GM21576 (cell line): Measurements from ENCODE around the gene WNT5A.

Experiments used
- ATAC-seq: cut with Tn5 transposase; IDR thresholded peaks from one replicate; pipeline ENCODE4 v1.9.1; 2021; ENCODE audit warnings: mild to moderate bottlenecking, moderate library complexity; ENCODE audit not compliant: unreplicated experiment

Gene WNT5A

DNA sequence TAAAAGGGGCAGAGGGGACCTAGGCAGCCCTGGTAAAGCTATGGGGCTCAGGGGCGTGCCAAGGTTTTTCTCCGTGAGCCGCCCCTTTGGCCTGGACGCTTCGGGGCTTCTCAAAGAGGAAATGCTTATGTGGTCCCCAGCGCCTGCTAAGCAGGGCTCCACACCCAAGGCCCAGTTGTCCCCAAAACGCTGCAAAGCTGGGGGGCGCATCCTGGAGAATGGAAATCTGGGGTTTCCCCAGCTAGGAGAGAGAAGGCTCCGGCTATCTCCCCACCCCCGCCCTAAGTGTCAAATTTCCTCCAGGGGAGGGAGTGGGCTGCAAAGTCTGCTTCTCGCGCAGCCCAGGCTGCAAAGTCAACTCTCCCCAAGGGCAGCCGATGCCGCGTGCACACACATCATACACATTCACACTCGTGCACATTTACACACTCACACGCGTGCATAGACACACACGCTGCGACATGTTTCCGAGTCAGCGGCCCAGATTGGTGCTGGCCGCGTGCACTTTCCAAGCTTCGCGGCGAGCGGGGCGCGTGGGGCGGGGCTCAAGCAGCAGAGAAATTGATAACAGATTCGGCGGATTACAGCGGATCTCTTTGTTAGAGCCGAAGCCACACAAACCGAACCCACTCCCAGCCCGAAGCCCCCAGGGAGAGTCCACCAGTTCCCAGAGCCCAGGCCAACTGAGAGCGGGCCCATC is 4.5 kb downstream of the WNT5A start:
- no peak for ATAC-seq

DNA sequence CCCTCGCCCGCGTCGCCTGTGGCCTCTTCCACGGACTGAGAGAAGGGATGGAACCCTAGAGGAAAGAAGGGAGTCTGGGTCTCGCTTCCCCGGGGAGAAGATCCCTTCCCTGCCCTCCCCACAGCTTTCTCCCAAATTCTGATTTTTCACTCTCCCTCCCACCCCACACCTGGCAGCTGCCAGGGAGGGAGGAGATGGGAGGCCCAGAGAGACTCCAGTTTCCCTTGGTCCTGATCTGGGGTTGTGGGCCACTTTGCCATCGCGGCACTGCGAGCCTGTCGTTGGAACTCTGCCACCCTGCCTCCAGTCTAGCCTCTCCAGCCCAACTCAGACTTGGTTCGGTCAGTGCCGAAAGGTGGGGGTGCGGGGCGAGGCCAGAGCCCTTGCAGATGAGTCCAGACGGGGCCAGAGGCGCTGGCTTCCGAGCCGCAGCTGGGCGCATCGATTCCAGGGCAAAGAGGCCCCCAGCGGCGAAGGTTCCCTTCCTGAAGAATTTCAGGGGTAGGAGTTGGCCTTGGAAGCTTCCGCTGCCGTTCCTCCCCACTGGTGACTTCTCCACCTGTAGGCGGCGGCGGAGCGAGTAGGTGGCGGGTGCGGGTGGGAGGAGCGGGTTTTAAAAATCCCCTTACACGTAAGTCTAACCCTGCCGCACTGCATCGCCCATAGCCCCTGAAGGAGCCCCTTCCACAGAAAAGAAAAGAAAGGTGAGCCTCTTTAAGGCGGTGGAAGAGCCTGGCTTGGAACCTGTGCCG is 5.2 kb downstream of the WNT5A start:
- no peak for ATAC-seq

DNA sequence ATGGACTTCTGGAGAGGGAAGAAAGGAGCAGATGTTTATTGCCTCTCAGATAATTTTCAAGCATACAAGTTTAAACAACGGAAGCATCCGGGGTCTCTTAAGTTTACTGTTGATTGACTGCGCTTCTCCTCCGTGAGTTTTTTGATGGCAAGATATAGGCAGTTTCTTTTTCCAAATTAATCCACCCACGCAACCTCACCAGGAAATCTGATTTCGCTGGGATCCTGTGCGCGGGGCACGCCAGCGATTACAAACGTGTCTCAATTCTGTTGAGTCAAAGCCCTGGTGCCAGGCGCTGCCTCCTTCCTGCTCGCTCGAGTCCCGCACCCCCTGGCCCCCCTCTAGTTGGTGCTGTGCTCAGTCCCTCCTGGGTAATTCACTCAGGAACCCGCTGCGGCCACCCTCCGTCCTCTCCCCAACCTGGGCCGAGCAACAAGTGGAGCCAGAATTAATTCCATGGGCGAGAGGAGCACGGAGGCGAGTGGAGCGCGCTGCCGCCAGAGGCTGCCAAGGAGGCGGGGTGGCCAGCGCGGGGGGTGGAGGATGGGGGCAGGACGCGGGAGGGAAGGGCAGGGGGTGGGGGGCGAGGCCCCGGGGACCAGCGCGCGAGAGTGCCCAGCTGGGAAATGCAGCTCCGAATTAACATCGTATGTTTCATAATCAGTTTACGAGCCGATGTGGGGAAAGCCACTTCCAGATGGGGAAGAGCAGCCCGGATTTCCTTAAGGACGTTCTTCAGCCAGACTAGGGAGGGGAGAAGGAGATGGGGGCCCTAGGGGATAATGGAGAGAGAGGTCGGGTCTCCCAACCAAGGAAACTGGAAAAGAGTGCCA is 6.0 kb downstream of the WNT5A start:
- ATAC-seq: no peak

DNA sequence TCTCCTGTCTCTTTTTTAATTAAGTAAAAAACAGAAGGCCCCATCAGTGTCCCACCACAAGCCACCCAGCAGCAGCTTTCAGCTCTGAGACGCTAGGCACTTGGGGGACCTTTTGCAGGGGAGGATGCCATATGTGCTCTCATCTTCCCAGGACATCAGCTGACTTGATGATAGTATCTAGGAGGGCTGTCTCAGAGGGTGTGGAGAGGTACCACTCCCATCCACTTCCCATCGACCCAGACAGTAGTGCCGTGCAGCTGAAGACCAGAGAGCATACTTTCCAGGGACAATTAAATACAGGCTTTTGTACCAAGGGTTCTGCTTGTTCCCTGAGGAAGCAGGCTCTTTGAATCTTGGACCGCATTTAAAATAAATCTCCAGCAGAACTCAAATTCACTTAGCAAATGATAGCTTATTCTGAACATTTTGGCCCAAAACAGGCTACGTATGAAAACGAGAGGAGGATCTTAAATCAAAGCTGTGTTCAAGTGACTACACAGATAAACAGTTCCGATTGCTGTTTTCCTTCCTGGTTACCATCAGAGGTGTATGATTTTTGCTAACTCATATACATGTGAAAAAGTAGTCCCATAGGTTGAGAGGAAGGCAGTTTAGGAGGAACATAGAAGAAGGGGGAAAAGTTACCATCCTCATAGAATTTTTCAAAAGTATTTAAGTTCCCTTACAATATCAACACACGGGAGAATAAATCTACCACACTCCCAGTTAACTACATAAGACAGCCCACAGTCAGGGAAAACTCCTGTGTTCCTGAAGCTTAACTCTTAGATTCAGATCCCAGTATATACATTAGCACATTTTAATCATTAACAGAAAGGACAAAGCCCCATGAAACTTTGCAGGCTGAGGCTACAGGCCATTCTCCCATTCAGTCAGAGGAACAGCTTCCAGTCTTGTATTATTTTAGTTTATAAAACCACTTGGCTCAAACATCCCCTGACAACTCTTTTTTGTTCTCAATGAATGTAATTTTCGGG is 9.5 kb downstream of the WNT5A start:
- ATAC-seq: no peak

DNA sequence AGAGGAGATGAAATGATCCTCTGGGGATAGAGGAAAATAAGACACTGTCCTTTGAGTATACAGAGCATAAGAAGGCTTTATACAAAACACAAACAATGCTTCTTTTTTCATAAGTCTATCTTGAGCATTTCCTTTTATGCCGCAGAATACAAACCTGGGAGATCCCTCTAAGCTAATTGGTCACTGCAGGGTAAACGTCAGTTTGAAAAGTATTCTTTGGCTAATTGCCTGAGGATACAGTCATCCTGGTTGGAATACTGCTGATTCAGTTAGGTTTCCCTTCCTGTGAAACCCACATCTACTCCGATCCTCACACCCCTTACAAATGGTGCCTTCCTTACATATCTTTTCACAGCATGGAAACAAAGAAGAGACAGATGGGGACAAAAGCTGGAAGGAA is 10.6 kb downstream of the WNT5A start:
- ATAC-seq: no peak

DNA sequence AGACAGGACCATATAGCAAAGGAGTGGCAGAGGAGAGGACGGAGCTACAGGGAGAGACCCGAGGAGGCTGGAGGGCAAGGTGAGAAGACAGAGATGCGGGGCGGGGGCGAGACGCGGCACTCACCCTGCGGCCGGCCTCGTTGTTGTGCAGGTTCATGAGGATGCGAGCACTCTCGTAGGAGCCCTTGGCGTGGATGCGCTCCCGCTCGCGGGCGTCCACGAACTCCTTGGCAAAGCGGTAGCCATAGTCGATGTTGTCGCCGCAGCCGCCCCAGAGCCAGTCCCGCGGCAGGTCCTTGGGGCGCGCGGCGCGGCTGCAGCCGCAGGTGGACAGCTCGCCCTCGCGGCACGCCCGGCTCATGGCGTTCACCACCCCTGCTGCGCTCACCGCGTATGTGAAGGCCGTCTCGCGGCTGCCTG is 12.9 kb downstream of the WNT5A start:
- ATAC-seq: no peak

DNA sequence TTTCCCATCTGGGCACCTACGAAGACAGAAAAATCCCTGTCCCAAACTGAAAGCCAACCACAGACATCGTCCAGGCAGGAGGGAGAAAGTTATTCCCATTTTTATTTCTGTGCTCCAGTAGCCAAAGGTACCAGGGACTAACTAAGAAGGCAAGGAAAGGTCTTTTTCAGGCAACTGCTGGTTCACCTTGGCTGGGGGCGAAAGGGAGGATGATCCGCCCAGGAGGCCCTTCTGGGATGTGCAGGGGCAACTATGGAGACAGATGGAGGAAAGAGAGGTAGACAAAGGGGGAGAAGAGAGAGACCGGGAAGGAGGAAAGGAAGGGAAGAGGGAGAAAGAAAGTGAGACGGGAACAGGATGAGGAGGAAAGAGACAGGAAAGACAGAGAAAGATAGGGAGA is 13.3 kb downstream of the WNT5A start:
- no peak for ATAC-seq

DNA sequence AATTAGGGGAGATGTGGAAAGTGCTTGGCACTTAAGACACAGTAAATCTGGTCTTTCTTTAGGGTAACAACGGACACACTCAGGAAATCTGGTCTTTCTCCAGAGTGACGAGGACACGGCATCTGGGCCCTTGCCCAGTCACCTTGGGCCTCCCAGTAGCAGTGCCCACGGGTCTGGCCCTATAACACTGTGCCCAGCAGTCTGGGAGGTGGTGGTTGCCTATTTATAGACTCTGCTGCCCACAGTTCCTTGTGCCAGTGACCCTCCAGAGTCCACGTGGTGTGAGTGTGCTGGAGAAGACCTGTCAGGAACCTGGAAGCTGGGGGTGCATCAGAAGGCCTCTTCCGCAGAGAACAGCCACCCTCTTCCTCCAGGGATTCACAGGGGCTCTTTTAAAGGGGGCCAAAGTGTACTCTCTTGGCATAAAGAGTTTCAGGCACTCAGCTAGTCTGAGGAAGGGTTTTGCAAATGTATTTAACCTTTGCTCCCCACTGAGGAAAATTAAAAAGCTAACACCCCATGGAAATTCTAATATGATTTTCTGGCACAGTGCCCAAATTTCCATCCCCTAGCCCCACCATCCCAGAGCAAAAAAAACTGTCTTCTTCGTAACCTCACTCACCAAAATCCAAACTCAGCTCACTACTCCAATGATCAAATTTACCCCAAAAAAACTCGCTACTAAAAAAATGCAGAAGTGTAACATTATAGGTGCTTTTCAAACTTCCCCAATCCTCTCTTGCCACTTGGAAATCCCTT is 15.4 kb downstream of the WNT5A start:
- ATAC-seq: no peak

DNA sequence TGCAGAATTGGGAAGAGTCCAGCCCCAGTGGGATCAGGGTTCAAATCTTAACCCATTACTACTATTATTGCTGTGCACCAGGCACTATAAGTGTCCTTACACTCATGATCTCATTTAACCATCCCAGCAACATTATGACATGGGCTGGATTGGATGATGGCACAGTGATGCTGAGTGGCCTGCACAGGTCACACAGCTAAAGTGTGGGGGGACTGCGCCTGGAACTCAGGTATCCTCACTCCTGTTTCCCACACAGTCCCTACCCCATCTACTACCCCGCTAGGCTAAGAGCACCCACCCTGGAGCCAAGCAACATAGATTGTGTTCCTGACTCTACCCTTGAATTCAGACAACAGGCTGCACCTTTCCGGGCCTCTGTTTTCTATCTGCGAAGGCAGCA is 16.0 kb downstream of the WNT5A start:
- no peak for ATAC-seq

DNA sequence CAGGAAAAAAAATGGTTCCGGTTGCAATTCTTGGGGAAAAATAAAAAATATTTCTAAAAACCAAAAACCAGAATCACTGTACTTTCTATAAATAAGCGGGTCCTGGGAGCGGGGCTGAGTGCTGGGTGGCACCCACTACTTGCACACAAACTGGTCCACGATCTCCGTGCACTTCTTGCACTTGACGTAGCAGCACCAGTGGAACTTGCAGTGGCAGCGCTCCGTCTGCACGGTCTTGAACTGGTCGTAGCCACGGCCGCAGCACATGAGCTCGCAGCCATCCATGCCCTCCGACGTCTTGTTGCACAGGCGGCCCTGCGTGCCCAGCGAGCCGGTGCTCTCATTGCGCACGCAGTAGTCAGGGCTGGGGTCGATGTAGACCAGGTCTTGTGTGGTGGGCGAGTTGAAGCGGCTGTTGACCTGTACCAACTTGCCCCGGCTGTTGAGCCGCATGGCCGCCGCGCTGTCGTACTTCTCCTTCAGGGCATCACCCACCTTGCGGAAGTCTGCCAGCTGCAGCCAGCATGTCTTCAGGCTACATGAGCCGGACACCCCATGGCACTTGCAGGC is 17.1 kb downstream of the WNT5A start:
- ATAC-seq: no peak

DNA sequence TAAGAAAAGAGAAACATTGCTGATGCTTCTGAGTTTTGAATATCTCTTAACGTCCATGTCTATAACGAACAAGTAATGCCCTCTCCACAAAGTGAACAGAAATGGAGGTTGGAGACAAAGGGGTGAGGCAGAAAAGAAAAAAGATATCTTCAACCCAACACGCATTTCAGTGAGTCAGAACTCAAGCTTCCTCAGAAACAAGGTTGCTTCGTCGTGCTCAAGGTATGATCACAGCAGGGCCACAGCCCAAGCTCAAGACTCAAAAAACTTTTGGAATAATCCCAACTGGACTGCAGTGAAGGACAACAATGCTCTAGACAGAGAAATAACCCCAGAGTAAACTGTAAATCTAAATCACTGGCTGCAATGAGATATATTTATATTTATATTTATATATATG is 18.9 kb downstream of the WNT5A start:
- ATAC-seq: no peak

DNA sequence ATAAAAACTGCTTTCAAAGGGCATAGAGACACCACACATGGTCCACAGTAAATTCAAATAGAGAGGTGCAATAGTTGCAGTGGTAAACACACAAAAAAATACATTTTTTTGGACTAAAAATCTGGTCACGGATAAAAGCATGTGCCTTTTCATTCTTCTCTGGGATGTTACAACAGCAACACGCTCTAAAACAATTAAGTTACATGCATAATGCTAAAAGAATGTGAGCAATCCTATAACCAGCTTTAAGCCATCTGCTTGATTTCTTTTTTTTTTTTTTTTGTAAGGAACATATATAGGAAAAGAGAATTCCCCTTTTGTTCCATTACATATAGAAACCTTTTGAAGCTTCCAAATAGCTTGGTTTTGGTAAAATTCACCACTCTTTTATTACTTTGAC is 20.0 kb downstream of the WNT5A start:
- no peak for ATAC-seq

DNA sequence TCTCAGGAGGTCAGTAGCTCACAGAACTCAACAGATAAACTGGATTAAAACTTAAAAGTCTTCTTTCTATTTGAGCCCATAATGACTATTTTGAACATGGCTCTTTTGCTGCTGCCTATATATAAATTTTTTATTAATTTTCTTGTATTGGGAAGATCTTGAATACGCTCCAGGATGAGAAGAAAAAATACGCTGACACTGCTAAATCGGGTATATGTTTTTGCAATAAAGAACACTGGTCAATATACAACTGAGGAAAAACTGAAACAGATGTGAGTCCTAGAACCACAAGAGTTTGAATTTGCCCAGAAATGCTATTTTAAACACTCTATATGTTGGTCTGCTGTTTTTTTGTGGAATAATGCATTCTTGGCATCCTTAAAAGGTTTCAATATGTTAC is 20.6 kb downstream of the WNT5A start:
- ATAC-seq: no peak

DNA sequence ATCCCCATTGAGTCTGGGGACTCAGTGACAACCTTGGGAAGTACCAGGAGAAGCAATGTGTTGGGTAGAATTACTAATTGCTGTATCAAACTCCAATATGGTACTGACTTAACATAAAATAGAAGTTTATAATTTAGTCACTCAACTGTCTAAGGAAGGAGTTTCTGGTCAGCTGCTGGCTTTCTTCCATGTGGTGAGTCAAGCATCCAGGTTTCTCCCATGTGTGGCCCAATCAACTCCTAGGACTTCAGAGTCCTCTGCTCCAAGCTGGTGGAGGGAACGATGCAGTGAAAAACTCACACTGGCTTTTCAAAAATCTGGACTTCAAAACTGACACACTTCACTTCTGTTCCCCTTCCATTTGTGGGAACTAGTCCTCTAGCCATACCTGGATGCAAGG is 25.2 kb downstream of the WNT5A start:
- ATAC-seq: no peak

DNA sequence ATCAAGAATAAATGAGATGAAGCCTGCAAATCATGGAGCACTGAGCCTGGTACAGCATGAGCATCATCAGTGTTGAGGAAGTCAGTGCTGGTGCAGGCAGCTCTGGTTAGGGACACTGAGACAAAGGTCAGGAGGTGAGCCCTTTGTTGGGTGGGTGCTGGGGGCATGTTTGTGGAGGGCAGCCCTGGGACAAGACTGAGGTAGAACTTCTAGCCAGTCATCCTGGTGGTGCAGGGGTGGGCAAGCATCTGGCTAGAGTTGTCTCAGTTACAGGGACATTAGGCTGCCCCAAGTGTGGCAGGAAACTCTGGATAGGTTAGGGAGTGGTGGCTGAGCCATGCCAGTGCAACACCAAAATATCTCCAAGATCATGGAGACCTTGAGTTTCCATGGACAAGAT is 27.3 kb downstream of the WNT5A start:
- ATAC-seq: no peak

DNA sequence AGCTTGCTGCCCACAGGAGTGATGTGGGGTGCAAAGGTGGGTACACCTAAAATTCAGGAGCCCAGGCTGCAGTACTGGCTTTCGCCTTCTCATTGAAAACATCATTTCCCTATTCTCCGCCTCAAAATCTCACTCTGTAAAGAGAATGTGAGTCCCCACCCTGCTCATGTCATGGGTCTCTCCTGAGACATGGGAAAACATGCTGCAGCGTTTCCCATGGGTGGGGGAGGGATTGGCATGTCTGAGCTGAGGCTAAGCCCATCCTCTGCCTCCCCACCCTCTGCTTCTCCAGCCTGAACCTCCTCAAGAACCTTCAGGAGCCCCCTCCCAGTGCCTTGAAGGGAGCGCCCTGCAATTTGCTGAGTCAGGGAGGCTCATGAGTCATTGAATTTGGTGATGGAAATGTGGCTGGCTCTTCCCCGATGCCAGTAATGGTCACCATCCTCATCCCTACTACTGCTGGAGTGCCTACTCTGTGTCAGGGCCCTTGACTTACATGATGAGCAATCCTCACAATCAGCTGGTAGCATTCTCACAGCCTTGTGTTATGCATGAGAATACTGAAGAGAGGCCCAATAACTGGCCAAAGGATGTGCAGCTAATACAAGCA is 28.8 kb downstream of the WNT5A start:
- no peak for ATAC-seq

DNA sequence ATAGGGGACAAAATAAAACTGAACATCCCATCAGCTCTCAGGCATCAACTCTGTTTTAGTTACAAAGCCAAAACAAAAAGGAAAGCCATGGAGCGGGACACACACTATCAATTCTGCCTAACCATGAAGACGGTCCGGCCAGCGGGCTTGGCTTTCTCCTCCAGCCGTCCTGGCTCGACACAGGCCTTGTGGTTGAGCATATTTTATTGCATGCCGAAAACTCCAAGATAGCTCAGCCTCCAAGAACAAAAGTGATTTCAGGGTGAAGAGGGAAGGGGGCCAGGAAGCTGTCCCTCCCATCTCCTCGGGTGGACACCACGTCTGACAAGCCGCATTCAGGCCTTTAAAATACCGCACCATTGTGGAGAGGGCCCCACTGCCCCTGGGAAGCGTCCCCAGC is 31.2 kb downstream of the WNT5A start:
- no peak for ATAC-seq

DNA sequence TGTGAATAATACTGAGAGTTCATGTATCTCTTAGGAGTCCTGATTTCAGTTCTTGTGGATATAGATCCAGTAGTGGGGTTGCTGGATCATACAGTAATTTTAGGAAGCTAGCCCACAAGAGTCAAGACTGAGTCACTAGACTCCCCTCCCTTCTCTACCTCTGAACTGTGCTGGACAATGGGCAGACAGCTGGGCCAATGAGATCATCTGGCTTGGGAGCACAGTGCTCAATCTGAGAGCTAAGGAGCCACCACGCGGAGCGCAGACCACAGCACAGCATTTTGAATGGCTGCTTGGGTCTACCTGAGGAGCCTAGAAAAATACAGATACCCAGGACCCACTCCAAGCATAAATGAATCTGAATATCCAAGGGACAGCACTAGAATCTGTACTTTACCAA is 32.5 kb downstream of the WNT5A start:
- ATAC-seq: no peak

DNA sequence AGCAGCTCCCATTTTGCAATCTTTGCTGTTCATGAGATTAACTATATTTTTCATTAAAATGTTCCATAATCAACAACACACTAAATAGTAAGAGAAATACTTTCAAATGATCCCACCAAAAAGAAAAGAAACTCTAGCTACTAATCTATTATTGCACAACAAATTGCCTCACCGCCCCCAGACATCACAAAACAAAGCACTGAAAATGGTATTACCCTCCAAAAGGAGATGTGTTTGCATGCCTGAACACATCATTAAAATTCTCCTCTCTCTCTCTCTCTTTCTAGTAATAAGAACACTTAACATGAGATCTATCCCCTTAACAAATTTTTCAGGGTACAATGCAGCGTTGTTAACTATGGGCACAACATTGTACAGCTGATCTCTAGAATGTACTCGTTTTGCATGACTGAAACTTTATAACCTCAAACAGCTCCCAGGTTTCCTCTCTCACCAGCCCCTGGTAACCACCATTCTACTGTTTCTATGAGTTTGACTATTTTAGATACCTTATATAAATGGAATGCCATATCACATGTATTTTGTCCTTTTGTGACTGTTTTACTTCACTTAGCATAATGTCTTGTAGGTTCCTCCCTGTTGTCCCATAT is 33.1 kb downstream of the WNT5A start:
- no peak for ATAC-seq
